ENCODE measurements around the gene ANKRD13B.

GRCh38 chr17:29590411-29591145 is 2.4 kb upstream of the ANKRD13B start:
- no peak for TF ChIP-seq CTCF (IDR thresholded peaks at IDR 0.05)
- TF ChIP-seq POLR2A (IDR thresholded peaks at IDR 0.05) = no peak
